SK-N-SH (cell line): Measurements from ENCODE around the gene FXYD5. TPM values are rescaled to one million over a fixed set of nuclear protein-coding genes. Genes with fewer than 3 reads are reported as not detected.

Source experiments
- CTCF ChIA-PET: fragments of 300-600, 350-600 bp; formaldehyde crosslinking; extraction: SDS; loops from one replicate; lab custom pipeline; 2021; lab: Yijun Ruan, JAX
- POLR2A ChIA-PET: fragments of 350-600 bp; sonication (Branson Sonifier 250); formaldehyde crosslinking; extraction: SDS; loops from one replicate; lab custom pipeline; 2020; ENCODE audit warnings: antibody characterized with exemption, inconsistent platforms; lab: Yijun Ruan, JAX
- DNase-seq: peaks from one replicate; pipeline ENCODE4 v3.0.0; 2012
- H2AFZ ChIP-seq: fragments of 200-600 bp; sonication (generic); 2 replicates; pipeline ENCODE4 v1.8.1; 2016; ENCODE audit warnings: antibody characterized with exemption, mild to moderate bottlenecking, low read depth
- H3F3A ChIP-seq: fragments of 200-600 bp; sonication (generic); replicated peaks from 2 replicates; pipeline ENCODE3; 2016; ENCODE audit warnings: antibody characterized with exemption, mild to moderate bottlenecking; ENCODE audit not compliant: insufficient read depth
- H3K27ac ChIP-seq, 2 experiments: fragments of 200-500 bp in 1 of 2; fragments of 200-600 bp in 1 of 2; sonication (Bioruptor generic) in 1 of 2; sonication (generic), shearing (Covaris generic) in 1 of 2; 2 replicates each; pipeline versions ENCODE4 v1.5.1 to v1.6.1; 2014 to 2016; ENCODE audit warnings: low read depth in 2 of 2, inconsistent platforms in 1 of 2, low read length in 1 of 2, mild to moderate bottlenecking in 1 of 2, mixed read lengths in 1 of 2
- H3K27me3 ChIP-seq: fragments of 200-600 bp; sonication (generic), shearing (Covaris generic); 2 replicates; pipeline ENCODE4 v1.6.1; 2016; ENCODE audit warnings: mixed run types; ENCODE audit not compliant: insufficient read depth
- H3K36me3 ChIP-seq, 2 experiments: fragments of 200-500 bp in 1 of 2; fragments of 200-600 bp in 1 of 2; sonication (Bioruptor generic) in 1 of 2; sonication (generic) in 1 of 2; replicated peaks in 1 of 2; 2 replicates each; pipeline versions ENCODE3 to v1.5.1; 2014 to 2016; ENCODE audit warnings: low read length in 1 of 2, mild to moderate bottlenecking in 1 of 2; ENCODE audit not compliant: insufficient read depth in 2 of 2, control insufficient read depth in 1 of 2
- H3K4me1 ChIP-seq, 2 experiments: fragments of 200-500 bp in 1 of 2; fragments of 200-600 bp in 1 of 2; sonication (Bioruptor generic) in 1 of 2; sonication (generic), shearing (Covaris generic) in 1 of 2; 2 replicates each; pipeline versions ENCODE4 v1.5.1 to v1.6.1; 2014 to 2016; ENCODE audit warnings: low read depth in 1 of 2, low read length in 1 of 2, mixed run types in 1 of 2; ENCODE audit not compliant: insufficient read depth in 2 of 2, control insufficient read depth in 1 of 2
- H3K4me2 ChIP-seq: fragments of 200-600 bp; sonication (generic), shearing (Covaris generic); 2 replicates; pipeline ENCODE4 v1.6.1; 2017; ENCODE audit warnings: mixed run types
- H3K4me3 ChIP-seq, 2 experiments: fragments of 200-500 bp in 1 of 2; fragments of 200-600 bp in 1 of 2; sonication (Bioruptor generic) in 1 of 2; sonication (generic), shearing (Covaris generic) in 1 of 2; 2 replicates each; pipeline versions ENCODE4 v1.5.1 to v1.8.1; 2014 to 2016; ENCODE audit warnings: low read depth in 2 of 2, inconsistent platforms in 1 of 2, low read length in 1 of 2, mild to moderate bottlenecking in 1 of 2, mixed read lengths in 1 of 2, moderate library complexity in 1 of 2
- H3K79me2 ChIP-seq: fragments of 200-600 bp; sonication (generic); 2 replicates; pipeline ENCODE4 v1.8.1; 2017; ENCODE audit warnings: mild to moderate bottlenecking; ENCODE audit not compliant: insufficient read depth
- H3K9ac ChIP-seq: fragments of 200-600 bp; sonication (generic); 2 replicates; pipeline ENCODE4 v1.6.1; 2017; ENCODE audit warnings: mixed run types
- H3K9me2 ChIP-seq: fragments of 200-600 bp; sonication (generic); 2 replicates; pipeline ENCODE4 v1.6.1; 2017; ENCODE audit warnings: mixed run types
- H3K9me3 ChIP-seq: fragments of 200-600 bp; sonication (generic); 2 replicates; pipeline ENCODE4 v1.6.1; 2017; ENCODE audit warnings: mixed run types, mild to moderate bottlenecking, moderate library complexity
- H4K20me1 ChIP-seq: fragments of 200-600 bp; sonication (generic); 2 replicates; pipeline ENCODE4 v1.6.1; 2017; ENCODE audit warnings: mild to moderate bottlenecking, mixed run types; ENCODE audit not compliant: insufficient read depth
- CHD2 ChIP-seq: fragments of 150-350 bp; IDR thresholded peaks from 2 replicates; pipeline ENCODE4 v1.6.1; 2018; ENCODE audit warnings: low read length; ENCODE audit not compliant: partially characterized antibody
- GABPA ChIP-seq: IDR thresholded peaks from 2 replicates; pipeline ENCODE4 v1.4.0; 2012; ENCODE audit warnings: low read depth, mild to moderate bottlenecking
- MEF2A ChIP-seq: IDR thresholded peaks from 2 replicates; pipeline ENCODE4 v1.4.0; 2012; ENCODE audit warnings: low read depth, borderline replicate concordance
- NRF1 ChIP-seq: IDR thresholded peaks from 2 replicates; pipeline ENCODE4 v1.6.1; 2012; ENCODE audit warnings: low read depth, mild to moderate bottlenecking, low read length
- POLR2AphosphoS5 ChIP-seq: IDR thresholded peaks from 2 replicates; pipeline ENCODE4 v1.6.1; 2012; ENCODE audit warnings: low read depth, low read length
- RCOR1 ChIP-seq: fragments of 150-350 bp; IDR thresholded peaks from 2 replicates; pipeline ENCODE4 v1.6.1; 2017; ENCODE audit warnings: antibody characterized with exemption, low read length
- RFX5 ChIP-seq: IDR thresholded peaks from 2 replicates; pipeline ENCODE4 v1.6.1; 2012; ENCODE audit warnings: mild to moderate bottlenecking, improper control_type of control experiment, low read length
- RXRA ChIP-seq: IDR thresholded peaks from 2 replicates; pipeline ENCODE4 v1.4.0; 2012; ENCODE audit warnings: low read depth, mild to moderate bottlenecking, borderline replicate concordance
- SIN3A ChIP-seq: IDR thresholded peaks from 2 replicates; pipeline ENCODE4 v1.6.1; 2012; ENCODE audit warnings: low read depth, mild to moderate bottlenecking, low read length, moderate library complexity, borderline replicate concordance
- TCF12 ChIP-seq: IDR thresholded peaks from 2 replicates; pipeline ENCODE4 v1.4.0; 2012
- YY1 ChIP-seq: IDR thresholded peaks from 2 replicates; pipeline ENCODE4 v1.4.0; 2012; ENCODE audit warnings: low read depth, mild to moderate bottlenecking
- WGBS: methylation state at CpG from one replicate; pipeline ENCODE4 v1.1.6; 2017; ENCODE audit warnings: low lambda C conversion rate; 5-methylcytosine and 5-hydroxymethylcytosine counted together
- polyA plus RNA-seq, 3 experiments: library from polyadenylated mRNA; depleted of rRNA; stranded (reverse); fragments of >200 nt; gene quantifications; 2 replicates each; pipeline ENCODE4 v1.2.3, GENCODE V29; 2012
- TF ChIP-seq, protein P1 (sequence below): IDR thresholded peaks from 2 replicates; pipeline ENCODE4 v1.6.1; 2012; ENCODE audit warnings: mild to moderate bottlenecking, low read depth, low read length, moderate library complexity
- TF ChIP-seq, protein P2 (sequence below): fragments of 150-350 bp; IDR thresholded peaks from 2 replicates; pipeline ENCODE4 v1.6.1; 2016; ENCODE audit warnings: mild to moderate bottlenecking, low read depth, low read length
- TF ChIP-seq, protein P3 (sequence below): IDR thresholded peaks from 2 replicates; pipeline ENCODE4 v1.4.0; 2012; ENCODE audit warnings: low read depth, borderline replicate concordance
- TF ChIP-seq, protein P4 (sequence below): fragments of 150-350 bp; IDR thresholded peaks from 2 replicates; pipeline ENCODE4 v1.6.1; 2017; ENCODE audit warnings: antibody characterized with exemption, low read length, low read depth, borderline replicate concordance
- TF ChIP-seq, protein P5 (sequence below): IDR thresholded peaks from 2 replicates; pipeline ENCODE4 v1.4.0; 2012; ENCODE audit warnings: low read depth, borderline replicate concordance
- TF ChIP-seq, protein P6 (sequence below): fragments of 200-600 bp; sonication (generic); IDR thresholded peaks from 2 replicates; pipeline ENCODE4 v1.6.1; 2017; ENCODE audit warnings: antibody characterized with exemption, mild to moderate bottlenecking, moderate library complexity

Gene FXYD5
- polyA plus RNA-seq, 1 of the 3 experiments (the other 2 are of a cell fraction): 195 TPM

DNA sequence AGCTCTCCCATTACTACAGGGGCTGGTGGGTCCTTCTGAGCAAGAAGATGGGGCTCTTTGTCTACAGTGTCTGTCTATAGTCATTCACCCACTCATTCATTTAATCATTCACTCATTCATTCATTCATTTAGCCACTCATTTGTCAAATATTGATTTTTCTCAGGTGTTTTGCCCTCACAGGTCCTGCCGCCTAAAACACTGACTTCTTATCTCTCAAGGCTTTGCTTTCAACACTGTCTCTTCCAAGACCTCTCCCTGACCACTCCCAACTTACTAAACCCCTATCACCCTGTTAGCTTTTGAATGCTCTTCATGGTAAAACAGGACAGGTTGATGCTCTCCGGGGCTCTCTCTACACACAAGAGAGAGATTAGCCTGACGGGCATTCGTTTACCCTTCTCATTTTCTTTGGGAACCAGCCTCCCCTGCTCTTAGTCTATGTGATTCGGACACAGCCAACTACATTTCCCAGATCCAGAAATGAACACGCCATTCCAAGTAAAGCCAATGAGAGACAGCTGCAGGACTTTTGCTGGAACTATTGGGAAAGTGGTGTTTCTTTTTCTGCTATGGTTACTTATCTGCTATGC, 51.3 kb downstream of the FXYD5 start:
- Histone ChIP-seq H3K9me2 (no peaks in the 10 kb centered on the region), H3K9me3 (no peaks in the 10 kb centered on the region), H3F3A (no peaks in the 10 kb centered on the region), H3K9ac (no peak overlapping the region), H2AFZ (no peak overlapping the region), H3K4me1 (no peaks in the 10 kb centered on the region), H3K27me3 (peaks cover 23% of the 10 kb centered on the region; the same call in 1 of the 2 replicates), H3K4me3 (no peak overlapping the region), H3K79me2 (no peaks in the 10 kb centered on the region), H3K36me3 (no peaks in the 10 kb centered on the region), H3K4me2 (no peak overlapping the region), H3K27ac (no peak overlapping the region), H4K20me1 (no peaks in the 10 kb centered on the region)
- TF ChIP-seq, protein P1, sequence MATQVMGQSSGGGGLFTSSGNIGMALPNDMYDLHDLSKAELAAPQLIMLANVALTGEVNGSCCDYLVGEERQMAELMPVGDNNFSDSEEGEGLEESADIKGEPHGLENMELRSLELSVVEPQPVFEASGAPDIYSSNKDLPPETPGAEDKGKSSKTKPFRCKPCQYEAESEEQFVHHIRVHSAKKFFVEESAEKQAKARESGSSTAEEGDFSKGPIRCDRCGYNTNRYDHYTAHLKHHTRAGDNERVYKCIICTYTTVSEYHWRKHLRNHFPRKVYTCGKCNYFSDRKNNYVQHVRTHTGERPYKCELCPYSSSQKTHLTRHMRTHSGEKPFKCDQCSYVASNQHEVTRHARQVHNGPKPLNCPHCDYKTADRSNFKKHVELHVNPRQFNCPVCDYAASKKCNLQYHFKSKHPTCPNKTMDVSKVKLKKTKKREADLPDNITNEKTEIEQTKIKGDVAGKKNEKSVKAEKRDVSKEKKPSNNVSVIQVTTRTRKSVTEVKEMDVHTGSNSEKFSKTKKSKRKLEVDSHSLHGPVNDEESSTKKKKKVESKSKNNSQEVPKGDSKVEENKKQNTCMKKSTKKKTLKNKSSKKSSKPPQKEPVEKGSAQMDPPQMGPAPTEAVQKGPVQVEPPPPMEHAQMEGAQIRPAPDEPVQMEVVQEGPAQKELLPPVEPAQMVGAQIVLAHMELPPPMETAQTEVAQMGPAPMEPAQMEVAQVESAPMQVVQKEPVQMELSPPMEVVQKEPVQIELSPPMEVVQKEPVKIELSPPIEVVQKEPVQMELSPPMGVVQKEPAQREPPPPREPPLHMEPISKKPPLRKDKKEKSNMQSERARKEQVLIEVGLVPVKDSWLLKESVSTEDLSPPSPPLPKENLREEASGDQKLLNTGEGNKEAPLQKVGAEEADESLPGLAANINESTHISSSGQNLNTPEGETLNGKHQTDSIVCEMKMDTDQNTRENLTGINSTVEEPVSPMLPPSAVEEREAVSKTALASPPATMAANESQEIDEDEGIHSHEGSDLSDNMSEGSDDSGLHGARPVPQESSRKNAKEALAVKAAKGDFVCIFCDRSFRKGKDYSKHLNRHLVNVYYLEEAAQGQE: no peak
- TF ChIP-seq RFX5 (no peak), SIN3A (no peak), YY1 (no peak), RXRA (no peak), RCOR1 (no peak)
- TF ChIP-seq, protein P2, sequence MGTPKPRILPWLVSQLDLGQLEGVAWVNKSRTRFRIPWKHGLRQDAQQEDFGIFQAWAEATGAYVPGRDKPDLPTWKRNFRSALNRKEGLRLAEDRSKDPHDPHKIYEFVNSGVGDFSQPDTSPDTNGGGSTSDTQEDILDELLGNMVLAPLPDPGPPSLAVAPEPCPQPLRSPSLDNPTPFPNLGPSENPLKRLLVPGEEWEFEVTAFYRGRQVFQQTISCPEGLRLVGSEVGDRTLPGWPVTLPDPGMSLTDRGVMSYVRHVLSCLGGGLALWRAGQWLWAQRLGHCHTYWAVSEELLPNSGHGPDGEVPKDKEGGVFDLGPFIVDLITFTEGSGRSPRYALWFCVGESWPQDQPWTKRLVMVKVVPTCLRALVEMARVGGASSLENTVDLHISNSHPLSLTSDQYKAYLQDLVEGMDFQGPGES: no peak
- TF ChIP-seq, protein P3, sequence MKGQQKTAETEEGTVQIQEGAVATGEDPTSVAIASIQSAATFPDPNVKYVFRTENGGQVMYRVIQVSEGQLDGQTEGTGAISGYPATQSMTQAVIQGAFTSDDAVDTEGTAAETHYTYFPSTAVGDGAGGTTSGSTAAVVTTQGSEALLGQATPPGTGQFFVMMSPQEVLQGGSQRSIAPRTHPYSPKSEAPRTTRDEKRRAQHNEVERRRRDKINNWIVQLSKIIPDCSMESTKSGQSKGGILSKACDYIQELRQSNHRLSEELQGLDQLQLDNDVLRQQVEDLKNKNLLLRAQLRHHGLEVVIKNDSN: no peak
- TF ChIP-seq, protein P4, sequence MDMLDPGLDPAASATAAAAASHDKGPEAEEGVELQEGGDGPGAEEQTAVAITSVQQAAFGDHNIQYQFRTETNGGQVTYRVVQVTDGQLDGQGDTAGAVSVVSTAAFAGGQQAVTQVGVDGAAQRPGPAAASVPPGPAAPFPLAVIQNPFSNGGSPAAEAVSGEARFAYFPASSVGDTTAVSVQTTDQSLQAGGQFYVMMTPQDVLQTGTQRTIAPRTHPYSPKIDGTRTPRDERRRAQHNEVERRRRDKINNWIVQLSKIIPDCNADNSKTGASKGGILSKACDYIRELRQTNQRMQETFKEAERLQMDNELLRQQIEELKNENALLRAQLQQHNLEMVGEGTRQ: no peak
- no peak for DNase-seq
- WGBS: 37% methylated on average over 6 of the region's 6 CpGs
- ChIA-PET CTCF (interaction anchor here (0.9 kb wide), 1 partner anchor 63 kb away, joined by 4 read pairs; the partner anchor contains the start of gene USF2), POLR2A (no interaction called here)

DNA sequence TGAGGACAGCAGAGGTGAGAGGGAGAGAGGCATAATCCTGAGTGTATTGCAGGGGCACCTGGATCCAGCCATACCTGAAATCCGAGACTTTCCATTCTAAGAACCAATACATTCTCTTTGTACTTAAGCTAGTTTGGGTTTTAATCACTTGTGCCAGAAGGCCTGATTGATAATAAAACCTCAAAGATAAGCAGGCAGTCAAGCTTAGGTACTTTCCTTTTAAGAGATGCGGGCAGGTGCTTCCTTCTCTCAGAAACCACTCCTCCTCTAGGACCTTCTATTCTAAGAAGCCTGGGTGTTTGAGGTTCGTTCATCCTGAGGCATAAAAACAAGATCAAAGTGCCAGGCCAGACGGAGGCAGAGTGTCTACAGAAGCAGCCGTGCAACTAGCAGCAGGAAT, 51.8 kb downstream of the FXYD5 start:
- POLR2A ChIA-PET: no interaction called here
- CTCF ChIA-PET: interaction anchor here (0.9 kb wide), 1 partner anchor 63 kb away, joined by 4 read pairs; the partner anchor contains the start of gene USF2
- DNase-seq: no peak
- no peak for TF ChIP-seq CHD2
- TF ChIP-seq, protein P5, sequence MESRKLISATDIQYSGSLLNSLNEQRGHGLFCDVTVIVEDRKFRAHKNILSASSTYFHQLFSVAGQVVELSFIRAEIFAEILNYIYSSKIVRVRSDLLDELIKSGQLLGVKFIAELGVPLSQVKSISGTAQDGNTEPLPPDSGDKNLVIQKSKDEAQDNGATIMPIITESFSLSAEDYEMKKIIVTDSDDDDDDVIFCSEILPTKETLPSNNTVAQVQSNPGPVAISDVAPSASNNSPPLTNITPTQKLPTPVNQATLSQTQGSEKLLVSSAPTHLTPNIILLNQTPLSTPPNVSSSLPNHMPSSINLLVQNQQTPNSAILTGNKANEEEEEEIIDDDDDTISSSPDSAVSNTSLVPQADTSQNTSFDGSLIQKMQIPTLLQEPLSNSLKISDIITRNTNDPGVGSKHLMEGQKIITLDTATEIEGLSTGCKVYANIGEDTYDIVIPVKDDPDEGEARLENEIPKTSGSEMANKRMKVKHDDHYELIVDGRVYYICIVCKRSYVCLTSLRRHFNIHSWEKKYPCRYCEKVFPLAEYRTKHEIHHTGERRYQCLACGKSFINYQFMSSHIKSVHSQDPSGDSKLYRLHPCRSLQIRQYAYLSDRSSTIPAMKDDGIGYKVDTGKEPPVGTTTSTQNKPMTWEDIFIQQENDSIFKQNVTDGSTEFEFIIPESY: no peak
- TF ChIP-seq GABPA: no peak
- no peak for TF ChIP-seq TCF12
- no peak for TF ChIP-seq SIN3A
- no peak for TF ChIP-seq POLR2AphosphoS5
- no peak for TF ChIP-seq MEF2A
- TF ChIP-seq, protein P6, sequence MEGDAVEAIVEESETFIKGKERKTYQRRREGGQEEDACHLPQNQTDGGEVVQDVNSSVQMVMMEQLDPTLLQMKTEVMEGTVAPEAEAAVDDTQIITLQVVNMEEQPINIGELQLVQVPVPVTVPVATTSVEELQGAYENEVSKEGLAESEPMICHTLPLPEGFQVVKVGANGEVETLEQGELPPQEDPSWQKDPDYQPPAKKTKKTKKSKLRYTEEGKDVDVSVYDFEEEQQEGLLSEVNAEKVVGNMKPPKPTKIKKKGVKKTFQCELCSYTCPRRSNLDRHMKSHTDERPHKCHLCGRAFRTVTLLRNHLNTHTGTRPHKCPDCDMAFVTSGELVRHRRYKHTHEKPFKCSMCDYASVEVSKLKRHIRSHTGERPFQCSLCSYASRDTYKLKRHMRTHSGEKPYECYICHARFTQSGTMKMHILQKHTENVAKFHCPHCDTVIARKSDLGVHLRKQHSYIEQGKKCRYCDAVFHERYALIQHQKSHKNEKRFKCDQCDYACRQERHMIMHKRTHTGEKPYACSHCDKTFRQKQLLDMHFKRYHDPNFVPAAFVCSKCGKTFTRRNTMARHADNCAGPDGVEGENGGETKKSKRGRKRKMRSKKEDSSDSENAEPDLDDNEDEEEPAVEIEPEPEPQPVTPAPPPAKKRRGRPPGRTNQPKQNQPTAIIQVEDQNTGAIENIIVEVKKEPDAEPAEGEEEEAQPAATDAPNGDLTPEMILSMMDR: no peak
- TF ChIP-seq RFX5: no peak
- no peak for TF ChIP-seq NRF1

More for the DNA sequence above, 51.8 kb downstream of the FXYD5 start:
- Histone ChIP-seq H3K9me2 (no peaks in the 10 kb centered on the region), H3F3A (no peaks in the 10 kb centered on the region), H3K9me3 (no peaks in the 10 kb centered on the region), H3K27ac (no peak overlapping the region), H4K20me1 (no peaks in the 10 kb centered on the region), H3K79me2 (no peaks in the 10 kb centered on the region), H2AFZ (no peak overlapping the region), H3K4me2 (no peak overlapping the region), H3K36me3 (no peaks in the 10 kb centered on the region), H3K4me3 (no peak overlapping the region), H3K4me1 (no peaks in the 10 kb centered on the region), H3K27me3 (peaks cover 19% of the 10 kb centered on the region; the same call in 1 of the 2 replicates), H3K9ac (no peak overlapping the region)
- 12% methylated on average over 5 of the region's 5 CpGs for WGBS
